Hindlimb muscle (tissue), 1 donor: ENCODE measurements around the gene B3GNT3. TPM values are rescaled to one million over a fixed set of nuclear protein-coding genes. Genes with fewer than 3 reads are reported as not detected.
A peak's percentile ranks its signal among the peaks of the same experiment; 100 is the strongest.

ENCODE experiments used
- DNase-seq: peaks from one replicate; pipeline ENCODE4 v3.0.0-alpha.2; 2013
- polyA plus RNA-seq: library from polyadenylated mRNA; unstranded; fragments of 120-200 nt; gene quantifications from one replicate; pipeline ENCODE4 v1.2.1, GENCODE V29; 2013; ENCODE audit not compliant: insufficient read length

B3GNT3 gene
- polyA plus RNA-seq, 1 donor, result 0.14 TPM

DNA sequence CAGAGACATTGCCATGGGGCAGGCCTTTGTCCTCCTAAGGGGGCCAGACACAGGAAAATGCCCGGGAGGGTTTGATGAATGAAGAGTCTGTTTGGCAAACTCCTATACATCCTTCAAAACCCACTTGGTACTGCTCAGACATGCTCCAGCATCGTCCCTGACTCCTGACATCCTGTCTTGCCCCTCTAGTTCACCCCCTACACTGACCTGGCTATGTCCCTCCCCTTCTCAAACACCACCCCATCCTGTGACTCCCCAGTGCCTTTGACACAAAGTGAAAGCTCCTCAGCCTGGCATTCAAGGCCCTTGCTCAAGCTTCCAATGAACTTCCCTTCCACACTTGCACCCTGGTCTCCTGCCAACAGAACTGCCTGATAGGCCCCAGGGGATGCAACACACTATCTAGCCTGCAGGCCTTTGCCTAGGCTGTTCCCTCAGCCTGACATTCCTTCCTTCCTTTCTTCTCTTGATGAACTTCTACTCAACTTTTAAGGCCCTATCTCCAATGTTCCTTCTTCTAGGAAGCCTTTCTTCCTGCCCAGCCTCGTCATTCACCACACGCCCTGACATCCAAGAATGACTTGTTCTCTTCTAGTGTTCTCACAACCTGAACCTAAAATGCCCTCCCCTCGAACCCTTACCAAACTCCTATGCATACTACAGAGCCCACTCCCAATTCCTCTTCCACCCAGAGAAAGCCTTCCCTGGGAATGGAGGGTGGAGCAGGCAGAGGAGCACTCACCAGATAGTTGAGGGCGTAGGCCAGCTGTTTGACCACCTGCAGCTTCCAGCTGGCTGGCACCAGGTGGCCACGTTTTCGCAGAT is 40.5 kb downstream of the B3GNT3 start:
- DNase-seq, result no peak

DNA sequence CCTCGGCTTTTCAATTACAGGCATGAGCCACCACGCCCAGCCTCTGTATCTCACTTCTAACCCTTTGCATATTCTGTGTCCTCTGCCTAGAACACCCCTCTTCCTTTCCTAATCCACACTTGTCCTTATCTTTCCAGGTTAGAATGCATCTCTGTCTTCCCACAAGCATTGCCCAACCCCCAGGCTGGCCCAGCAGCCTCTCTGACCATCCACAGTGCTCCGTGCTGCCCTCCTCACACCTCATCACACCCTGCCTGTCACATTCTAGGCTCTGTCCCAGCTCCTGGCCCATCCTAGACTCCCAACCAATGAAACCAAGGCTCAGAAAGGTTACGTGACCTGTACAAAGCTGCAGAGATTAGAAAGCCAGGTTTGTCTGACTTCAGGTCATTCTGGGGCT is 41.6 kb downstream of the B3GNT3 start:
- DNase-seq, result no peak

DNA sequence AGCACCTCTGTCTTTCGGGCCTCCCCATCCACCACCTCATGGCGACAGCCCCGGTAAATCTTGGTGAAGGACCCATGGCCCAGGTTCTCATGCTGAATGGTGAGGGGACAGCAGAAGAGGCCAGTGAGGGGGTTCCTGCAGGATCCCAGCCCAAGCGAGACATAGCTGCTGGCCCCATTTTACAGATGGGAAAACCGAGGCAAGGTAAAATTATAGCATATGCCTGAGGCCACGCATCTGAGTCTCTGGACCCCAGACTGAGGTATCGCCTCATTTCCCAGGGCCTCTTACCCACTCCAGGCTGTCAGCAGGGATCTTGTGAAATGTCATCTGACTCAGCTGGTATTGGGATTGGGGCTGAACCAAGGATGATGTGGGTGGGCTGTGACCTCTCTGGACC is 43.0 kb downstream of the B3GNT3 start:
- DNase-seq, result no peak

DNA sequence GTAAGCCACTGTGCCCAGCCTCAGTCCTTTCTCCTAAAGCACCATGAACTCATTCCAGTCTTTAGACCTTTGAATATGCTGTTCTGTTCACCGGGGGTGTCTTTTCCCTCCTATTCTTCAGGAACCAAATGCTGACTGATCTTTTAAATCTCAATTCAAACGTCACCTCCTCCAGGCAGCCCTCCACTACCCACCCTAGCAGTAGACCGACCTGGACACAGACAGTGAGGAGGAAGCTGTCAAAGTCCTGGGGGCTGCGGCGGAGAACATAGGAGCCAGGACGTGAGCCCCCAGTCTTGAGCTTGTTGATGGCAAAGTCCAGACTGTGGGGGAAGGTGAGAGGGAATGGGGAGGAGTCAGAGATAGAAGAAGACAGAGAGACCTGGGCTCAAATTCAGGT is 45.1 kb downstream of the B3GNT3 start:
- no peak for DNase-seq

DNA sequence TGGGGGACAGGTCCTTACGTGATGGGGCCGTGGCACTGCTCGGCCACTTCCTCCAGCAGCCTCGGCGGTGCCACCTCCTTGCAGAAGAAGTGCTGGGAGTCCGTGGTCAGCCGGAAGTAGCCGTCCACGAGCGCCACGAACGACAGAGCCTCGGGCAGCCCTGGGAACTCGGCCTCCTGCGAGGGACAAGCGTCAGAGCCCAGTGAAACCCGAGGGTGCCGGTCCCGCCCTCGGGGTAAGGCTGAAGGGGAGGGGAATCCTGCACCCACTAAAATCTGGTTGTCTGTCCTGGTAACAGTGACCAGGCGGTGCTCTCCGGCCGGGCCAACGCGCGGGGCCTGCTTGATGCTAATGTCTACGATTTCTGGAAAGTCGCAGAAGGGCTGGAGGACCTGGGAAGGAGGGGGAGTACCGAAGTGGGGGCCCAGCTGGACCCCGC is 46.5 kb downstream of the B3GNT3 start:
- no peak for DNase-seq

DNA sequence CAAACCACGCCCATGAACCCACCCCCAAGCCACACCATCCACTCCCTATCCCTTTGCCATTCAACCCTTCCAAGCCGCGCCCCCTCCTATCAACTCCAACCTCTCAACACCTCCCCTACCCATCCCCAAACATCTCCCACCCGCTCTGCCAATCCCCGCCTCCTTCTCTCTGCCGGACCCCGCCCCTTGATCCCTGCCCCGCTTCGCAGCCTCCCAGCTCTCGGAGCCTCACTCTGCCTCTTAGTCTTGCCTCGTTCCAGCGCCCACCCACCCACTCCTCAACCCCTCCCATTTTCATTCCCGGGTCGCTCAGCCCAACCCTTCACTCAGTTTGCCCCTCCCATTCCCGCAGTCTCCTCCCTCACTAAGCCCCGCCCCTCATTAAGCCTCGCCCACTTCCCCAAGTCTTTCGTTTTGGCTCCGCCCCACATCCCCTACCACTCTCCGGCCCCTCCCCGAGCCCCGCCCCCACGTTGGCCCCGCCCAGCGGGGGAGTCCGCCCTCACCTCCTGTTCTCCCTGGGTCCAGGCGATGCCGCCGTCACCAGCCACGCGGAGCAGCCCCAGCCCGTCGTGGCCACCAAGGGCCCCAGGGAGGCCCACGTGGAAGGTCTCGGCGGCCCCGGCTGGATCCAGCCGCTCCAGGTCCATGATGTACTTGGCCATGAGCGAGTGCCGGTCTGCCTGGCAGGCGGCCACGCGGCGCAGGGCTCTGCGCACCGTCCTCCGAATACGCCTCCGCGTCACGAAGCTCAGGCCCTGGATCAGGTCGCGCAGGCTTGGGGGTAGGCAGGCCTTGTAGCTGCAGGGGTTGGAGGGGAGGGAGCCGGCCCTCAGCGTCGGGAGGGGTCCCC is 47.1 kb downstream of the B3GNT3 start:
- peak; percentile 86 for DNase-seq

DNA sequence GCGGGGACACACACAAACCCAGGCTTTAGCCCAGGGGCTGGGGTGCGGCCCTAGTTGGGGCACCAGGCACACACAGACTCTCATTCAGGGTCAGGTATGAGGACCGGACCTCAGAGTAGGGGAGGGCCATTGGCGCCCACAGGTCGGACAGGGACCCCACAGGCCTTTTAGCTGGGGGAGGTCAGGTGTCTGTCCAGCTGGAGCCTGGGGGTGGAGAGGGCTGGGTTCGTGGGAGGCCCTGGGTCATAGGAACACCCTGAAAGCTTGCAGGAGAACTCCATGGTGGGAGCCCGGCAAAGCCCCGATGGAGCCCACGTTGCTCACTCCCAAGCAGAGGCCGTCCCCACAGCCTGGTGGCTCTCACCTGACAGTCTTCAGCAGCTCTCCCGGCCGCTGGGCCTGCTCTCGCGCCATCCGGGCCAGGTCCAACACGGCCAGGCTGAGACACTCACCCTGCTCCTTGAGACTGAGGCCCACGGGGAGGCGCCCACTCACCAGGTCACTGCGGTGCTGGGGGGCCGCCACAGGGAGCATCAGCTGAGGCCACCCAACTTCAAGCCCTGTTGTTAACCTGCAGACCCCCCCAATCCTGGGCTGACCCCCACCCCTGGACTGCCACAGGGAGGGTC is 47.8 kb downstream of the B3GNT3 start:
- no peak for DNase-seq

DNA sequence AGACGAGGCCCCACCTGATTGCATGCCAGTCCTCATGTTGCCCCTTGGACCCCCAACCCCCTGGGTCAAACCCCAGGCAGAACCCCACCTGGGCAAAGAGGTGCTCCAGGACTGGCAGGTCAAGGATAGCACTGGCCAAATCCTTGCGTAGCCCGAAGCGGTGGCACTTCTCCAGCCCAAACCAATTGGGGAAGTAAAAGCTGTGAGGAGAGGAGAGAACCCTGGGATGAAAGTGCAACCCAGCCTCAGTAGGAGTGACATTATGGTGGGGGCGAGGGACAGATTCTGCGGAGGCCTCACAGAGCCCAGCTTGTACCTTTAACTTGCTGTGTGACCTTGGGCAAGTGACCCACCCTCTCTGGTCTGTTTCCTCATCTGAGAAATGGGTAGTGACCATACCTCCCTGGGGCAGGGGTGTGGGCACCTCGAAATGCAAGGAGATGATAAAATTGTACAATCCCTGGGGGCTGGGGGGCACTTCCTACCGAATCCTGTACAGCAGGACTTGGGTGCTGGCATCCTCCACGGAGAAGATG is 48.4 kb downstream of the B3GNT3 start:
- no peak for DNase-seq

DNA sequence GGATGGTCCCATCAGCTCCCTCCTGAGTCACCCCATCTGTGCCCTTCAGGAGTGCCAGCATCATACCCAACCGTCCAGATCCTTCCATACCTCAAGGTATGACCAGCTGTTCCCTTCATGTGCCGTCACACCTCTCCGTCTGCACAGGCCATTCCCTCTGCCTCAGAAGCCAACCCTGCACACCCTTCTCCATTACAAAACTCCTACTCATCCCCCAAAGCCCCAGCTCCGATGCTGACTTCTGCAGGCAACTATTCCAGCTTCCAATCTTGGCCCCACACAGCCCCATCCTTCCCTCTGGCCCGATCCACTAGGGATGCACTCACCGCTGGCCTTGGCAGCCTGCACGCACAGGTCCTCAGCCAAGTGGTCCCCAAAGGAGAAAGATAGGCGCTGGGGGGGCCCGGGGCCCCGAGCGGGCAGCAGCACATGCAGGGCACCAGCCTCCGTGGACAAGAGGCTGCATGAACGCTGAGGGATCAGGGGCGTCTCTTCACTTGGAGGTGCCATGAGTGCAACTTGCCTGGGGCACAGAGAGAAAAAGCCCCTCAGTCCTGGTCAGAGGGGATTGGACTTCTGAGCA is 49.1 kb downstream of the B3GNT3 start:
- DNase-seq, result no peak

DNA sequence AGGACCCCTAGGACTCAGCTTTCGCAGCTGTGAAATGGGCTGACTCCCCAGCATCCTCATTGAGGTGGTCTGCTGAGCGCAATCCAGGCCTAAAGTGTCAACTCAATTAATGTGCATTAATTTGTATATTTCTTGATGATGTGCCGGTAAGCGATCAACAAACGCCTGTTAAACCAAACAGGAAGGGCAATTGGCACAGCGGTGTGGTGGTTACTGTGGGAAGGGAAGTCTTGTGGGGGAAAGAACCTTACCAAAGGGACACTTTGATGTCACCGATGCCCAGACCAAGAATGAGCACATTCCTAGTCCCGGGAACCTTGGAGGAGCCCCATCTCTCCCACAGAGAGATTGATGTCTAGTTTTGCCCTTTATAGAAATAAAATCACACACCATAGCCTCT is 51.2 kb downstream of the B3GNT3 start:
- no peak for DNase-seq

DNA sequence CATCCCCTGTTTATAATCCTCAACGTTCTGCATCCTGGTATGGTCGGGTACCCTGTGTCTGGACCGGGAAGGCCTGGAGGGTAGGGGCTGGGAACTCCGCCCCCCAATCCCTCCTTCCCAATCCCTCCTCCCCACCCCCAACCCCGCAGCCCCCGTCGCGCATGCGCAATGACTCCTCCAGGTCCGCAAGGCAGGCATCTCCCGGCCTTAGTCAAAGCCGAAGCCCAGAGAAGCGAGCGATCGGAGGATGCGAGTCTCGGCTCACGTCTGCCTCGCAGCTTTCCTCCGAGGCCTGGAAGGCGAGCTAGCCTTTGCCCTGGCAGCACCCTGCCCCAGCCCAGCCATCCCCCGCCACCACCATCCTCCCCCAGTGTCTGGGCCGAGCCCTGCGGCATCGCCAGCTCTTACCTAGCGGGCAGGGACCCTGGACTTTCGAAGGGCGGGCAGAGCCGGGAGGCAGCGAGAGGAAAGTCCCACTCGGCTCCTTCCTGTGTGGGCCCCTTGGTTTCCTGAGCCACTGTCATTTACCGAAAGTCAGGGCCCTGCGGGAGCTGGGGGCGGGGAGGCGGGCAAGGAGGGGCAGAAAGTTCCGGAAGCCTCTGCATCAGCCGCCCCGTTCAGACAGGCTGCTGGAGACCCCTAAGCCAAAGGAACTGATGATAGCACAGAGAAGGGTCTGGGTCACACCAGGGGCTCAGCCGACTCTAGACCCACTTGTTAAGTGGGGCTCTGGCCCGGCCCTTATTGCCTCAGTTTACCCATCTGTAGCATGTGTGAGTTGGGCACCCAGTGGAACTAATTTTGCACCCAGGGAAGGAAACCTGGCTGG is 52.8 kb downstream of the B3GNT3 start, which contains the start of gene JAK3:
JAK3 (minus strand) TSS at position 445 of the 829 bp plus-strand sequence. CDS start 3,565 bp downstream, outside the sequence.
- DNase-seq, result peak; percentile 71

DNA sequence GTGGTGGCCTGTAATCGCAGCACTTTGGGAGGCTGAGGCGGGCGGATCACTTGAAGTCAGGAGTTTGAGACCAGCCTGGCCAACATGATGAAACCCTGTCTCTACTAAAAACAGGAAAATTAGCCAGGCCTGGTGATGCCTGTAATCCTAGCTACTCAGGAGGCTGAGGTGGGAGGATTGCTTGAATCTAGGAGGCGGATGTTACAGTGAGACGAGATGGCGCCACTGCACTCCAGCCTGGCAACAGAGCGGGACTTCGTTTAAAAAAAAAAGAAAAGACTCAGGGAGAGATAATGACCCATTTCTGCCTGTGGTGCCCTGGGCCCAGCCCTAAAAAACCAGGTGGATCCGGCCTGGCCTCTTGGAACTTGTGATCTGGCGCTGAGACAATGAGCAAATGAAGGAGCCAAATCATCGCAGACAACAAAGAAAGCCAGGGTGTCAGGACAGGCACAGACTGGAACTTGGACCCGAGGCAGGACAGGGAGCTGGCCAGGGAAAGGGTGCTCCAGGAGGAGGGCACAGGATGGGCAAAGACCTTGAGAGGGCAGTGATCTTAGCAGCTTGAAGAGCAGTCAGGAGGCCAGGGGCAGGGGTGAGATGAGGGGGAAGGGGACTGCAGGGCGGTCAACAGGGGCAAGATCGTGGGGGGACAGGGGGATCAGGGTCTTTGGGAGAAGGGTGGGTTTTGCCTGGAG is 53.8 kb downstream of the B3GNT3 start:
- no peak for DNase-seq

DNA sequence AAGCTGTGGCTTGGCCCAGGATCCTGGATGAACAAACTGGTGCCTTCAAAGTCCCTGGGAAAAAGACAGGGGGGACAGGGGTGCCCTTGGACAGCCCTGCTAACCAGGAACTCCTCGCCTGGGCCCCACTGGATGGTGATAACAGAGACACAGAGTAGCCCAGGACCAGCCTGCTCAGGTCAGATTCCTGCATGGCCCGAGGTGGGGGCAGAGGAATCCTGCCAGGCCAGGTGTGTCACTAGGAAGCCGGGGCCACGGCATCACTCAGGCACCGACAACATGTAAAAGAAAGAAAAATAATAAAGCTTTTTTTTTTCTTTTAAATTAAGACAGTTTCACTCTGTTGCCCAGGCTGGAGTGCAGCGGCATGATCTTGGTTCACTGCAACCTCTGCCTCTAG is 59.1 kb downstream of the B3GNT3 start:
- no peak for DNase-seq

DNA sequence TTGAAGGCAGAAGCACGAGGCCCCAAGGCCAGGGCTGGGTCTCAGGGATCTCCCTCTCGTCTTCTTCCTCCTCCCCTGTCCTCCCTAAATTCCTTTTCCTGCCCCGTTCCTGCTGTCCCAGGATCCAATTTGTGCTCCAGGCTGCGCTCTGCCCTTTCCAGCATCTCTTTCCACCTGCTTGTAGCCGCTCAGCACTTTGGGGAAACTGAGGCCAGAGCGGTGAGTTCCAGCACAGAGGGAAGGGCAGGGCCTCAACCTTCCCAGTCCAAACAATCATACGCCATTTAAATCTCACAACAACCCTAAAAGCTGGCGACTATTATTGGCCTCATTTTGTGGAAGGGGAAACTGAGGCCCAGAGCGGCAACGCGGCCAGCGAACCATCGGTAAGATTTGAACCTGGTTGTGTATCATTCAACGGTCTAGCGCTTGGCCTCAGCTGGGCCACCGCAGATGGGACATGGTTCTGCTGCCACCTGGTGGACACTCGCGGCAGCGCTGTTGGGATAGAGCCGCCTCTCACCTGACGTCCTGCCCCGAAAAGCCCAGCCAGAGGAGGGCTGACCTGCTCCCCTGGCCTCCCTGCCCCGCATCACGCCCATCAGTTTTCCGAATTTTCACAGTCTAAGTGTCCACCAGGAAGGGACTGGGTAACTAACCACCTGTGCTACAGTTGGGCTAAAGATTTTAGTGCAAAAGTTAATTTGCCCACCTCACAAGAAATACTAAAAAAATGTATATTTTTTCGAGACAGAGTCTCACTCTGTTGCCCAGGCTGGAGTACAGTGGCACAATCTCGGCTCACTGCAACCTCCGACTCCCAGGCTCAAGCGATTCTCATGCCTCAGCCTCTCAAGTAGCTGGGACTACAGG is 60.6 kb downstream of the B3GNT3 start:
- DNase-seq, result peak; percentile 82

DNA sequence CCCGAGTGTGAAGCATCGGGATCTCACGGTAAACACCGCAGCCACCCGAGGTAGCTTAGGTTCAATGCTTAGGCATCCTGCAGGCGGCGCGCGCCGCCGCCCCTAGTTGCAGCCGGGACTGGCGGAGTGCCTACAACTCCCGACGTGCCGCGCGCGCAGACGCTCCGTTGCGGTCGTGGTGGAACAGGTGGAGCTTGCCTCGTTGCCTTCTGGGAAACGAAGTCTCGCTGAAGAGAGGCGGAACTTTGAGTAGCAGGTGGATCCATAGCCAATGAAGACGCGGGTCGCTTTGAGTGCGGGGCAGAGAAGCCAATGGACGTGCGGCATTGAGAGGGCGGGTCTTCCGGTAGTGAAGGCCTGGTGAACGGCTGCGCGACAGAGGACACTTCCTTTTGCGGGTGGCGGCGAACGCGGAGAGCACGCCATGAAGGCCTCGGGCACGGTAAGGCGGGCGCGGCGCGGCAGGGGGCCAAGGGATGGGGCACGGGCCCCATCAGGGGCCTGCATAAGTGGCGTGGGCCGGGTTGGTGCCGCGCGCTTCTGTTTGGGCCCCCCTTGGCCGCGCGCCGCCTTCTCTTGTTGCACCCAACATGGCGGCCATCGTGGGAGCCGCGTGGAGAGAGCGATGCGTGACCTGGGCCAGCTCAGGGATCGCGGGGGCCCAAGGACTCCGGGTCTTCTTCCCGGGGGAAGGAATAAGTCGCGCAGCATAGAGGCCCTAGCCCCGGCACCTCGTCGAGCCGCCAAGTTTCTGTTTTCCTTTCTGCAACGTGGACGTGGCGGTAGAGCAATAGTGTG is 64.8 kb downstream of the B3GNT3 start, which contains the start of gene RPL18A:
RPL18A (plus strand) TSS at position 378 of the 798 bp plus-strand sequence; CDS start at position 425, 47 bp downstream.
- DNase-seq, result peak; percentile 99

DNA sequence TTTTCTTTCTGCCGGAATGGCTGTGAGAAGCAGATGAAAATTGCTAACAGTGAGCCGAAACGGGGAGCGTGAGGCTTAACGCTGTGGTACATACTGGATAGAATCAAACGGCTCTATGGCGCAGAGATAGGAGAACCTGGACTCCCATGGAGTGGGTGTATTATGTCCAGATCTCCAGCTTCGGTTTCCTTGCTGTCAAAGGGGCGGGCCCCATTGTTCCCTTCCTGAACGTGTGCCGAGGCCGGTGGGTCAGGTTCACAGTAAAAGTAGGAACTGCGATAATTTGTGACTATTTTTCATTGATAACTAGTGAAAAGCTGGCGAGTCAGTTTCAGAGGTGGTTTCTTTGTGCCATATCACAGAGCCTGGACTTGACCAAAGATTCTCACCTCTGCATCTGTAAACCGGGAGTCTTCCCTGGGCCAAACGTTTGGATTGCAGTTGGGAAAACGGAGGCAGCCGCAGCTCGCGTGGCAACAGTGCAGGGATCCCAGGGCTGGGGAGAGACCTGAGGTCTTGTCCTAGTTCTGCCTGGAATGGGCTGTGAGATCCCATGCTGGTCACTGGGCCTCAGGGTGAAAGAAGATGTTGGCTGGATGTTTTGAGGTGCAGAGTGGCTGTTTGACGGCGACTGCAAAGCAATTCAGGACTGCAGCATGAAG is 65.5 kb downstream of the B3GNT3 start:
- no peak for DNase-seq

DNA sequence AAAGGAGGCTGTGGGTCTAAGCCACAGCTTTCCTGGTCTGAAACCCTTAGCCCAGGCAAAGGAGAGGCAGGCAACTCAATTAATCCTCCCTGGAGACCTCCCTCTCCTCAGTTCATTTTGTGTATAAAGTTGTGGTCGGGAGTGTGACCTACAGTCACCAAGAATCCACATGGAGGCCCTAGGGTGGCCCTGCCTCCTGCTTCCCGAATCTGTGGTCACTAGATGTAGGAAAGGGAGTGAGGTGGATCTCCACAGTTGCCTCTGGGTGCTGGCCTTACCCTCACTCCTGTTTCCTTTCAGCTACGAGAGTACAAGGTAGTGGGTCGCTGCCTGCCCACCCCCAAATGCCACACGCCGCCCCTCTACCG is 66.0 kb downstream of the B3GNT3 start:
- no peak for DNase-seq
